Skeletal muscle satellite cell (primary cell): ENCODE data around the gene KLF16.

Experiments used
- H3K27me3 ChIP-seq: 2 replicates; pipeline ENCODE4 v1.7.0; 2013; ENCODE audit warnings: low read length; ENCODE audit not compliant: control insufficient read depth, insufficient read depth
- H3K36me3 ChIP-seq: 2 replicates; pipeline ENCODE4 v1.7.0; 2013; ENCODE audit warnings: mild to moderate bottlenecking, control low read depth, low read length; ENCODE audit not compliant: insufficient read depth
- H3K4me1 ChIP-seq: 2 replicates; pipeline ENCODE4 v1.7.0; 2013; ENCODE audit warnings: low read length; ENCODE audit not compliant: control insufficient read depth, insufficient read depth
- H3K4me2 ChIP-seq: 2 replicates; pipeline ENCODE4 v1.7.0; 2013; ENCODE audit warnings: mild to moderate bottlenecking, low read length
- H3K4me3 ChIP-seq: 2 replicates; pipeline ENCODE4 v1.7.0; 2013; ENCODE audit warnings: low read length
- H3K9ac ChIP-seq: 2 replicates; pipeline ENCODE4 v1.7.0; 2013; ENCODE audit warnings: mild to moderate bottlenecking, low read depth, low read length, moderate library complexity
- H3K9me3 ChIP-seq: replicated peaks from 2 replicates; pipeline ENCODE4 v1.7.0; 2013; ENCODE audit warnings: mild to moderate bottlenecking, control low read depth, low read length

The KLF16 gene

GRCh38 chr19:1843646-1844394 lies 19.6 kb downstream of the KLF16 start:
- no peaks in the 10 kb centered on the region for H3K27me3 ChIP-seq
- H3K9ac ChIP-seq = no peak overlapping the region
- peaks cover 23% of the 10 kb centered on the region for H3K36me3 ChIP-seq
- no peaks in the 10 kb centered on the region for H3K9me3 ChIP-seq
- peaks cover 21% of the 10 kb centered on the region for H3K4me1 ChIP-seq
- H3K4me3 ChIP-seq = no peak overlapping the region
- no peak overlapping the region for H3K4me2 ChIP-seq

GRCh38 chr19:1843116-1843515 lies 20.3 kb downstream of the KLF16 start:
- Histone ChIP-seq H3K27me3 (no peaks in the 10 kb centered on the region), H3K4me3 (no peak overlapping the region), H3K4me1 (peaks cover 21% of the 10 kb centered on the region), H3K9ac (no peak overlapping the region), H3K4me2 (no peak overlapping the region), H3K9me3 (no peaks in the 10 kb centered on the region), H3K36me3 (peaks cover 26% of the 10 kb centered on the region)

DNA sequence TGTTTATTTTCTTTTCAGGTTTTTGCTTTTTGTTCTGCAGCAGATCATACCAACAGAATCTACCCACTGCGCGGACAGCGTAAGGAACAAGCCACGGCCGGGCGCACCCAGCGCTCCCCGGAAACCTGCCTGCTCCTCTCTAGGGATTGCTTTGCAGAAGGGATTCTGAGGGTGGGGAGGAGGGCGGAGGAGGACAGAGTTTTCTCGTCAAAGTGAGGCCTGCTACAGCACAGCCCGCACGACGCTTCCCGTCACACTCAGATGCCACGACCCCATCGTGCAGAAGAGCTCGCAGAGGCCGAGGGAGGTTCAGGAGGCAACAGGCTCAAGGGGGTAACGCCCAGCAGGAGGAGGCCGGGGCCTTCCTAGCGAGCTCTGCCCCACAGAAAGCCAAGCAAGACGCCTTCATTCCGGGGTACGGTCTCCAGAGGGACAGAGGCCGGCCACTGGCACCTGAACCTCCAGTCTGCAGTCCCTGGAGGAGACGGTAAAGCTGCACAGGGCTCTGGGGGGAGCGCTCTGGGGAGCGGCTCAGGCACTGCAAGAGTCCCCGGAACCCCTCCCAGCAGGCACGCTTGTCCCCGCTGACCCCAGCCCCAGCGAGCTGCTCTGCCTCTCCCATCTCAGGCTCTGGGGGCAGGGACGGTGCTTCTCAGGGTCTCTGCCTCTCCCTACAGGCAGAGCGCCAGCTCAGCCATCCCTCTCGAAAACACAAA lies 22.0 kb downstream of the KLF16 start:
- peaks cover 30% of the 10 kb centered on the region for H3K36me3 ChIP-seq
- no peak overlapping the region for H3K4me3 ChIP-seq
- no peak overlapping the region for H3K4me2 ChIP-seq
- H3K9me3 ChIP-seq = no peaks in the 10 kb centered on the region
- no peak overlapping the region for H3K9ac ChIP-seq
- H3K4me1 ChIP-seq = peaks cover 17% of the 10 kb centered on the region
- H3K27me3 ChIP-seq = no peaks in the 10 kb centered on the region

GRCh38 chr19:1840541-1841115 lies 22.8 kb downstream of the KLF16 start:
- H3K36me3 ChIP-seq = peaks cover 27% of the 10 kb centered on the region
- H3K4me3 ChIP-seq = no peak overlapping the region
- H3K9me3 ChIP-seq = no peaks in the 10 kb centered on the region
- peaks cover 10% of the 10 kb centered on the region for H3K4me1 ChIP-seq
- no peaks in the 10 kb centered on the region for H3K27me3 ChIP-seq
- H3K4me2 ChIP-seq = no peak overlapping the region
- H3K9ac ChIP-seq = no peak overlapping the region

DNA sequence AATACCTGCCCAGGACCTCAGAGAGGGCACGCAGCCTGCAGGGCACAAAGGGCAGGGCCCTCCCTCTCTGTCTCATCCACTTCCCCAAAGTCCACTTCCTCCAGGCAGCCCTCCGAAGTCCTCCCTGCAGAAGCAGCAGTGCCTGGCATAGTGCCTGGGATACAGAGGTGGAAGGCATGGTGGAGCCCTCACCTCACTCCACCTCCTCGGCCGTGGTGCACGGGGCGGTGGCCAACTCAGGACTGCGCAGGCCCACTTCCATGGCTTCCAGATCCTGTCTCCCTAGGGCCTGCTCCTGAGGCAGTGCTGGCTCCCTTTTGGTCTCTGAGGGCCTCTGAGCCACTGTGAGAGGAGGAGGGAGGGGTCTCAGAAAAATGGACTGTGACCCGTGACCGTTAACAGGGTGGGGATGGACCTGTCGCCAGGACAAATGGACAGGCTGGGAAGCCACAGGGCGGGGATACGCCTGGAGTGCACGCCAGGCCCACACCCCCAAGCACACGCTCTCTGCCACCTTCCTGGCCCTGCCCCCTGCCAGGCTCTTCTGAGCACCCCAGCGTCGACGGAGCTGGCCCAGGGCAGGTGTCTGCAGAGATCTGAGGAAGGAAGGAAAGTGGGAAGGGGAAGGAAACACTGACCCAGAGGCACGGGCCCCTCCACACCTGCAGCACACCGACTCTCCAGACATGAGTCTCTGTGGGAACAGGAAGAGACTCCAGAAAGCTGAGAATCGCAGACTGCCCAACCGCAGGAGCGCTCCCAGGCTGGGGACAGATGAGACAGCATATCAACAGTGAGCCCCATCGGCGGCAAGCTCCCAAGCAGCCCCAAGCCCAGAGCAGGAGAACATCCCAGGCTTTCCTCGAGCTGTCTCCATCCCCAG lies 23.5 kb downstream of the KLF16 start:
- Histone ChIP-seq H3K27me3 (no peaks in the 10 kb centered on the region), H3K36me3 (peaks cover 20% of the 10 kb centered on the region), H3K4me3 (no peak overlapping the region), H3K9me3 (no peaks in the 10 kb centered on the region), H3K4me1 (peaks cover 10% of the 10 kb centered on the region), H3K9ac (no peak overlapping the region), H3K4me2 (no peak overlapping the region)

DNA sequence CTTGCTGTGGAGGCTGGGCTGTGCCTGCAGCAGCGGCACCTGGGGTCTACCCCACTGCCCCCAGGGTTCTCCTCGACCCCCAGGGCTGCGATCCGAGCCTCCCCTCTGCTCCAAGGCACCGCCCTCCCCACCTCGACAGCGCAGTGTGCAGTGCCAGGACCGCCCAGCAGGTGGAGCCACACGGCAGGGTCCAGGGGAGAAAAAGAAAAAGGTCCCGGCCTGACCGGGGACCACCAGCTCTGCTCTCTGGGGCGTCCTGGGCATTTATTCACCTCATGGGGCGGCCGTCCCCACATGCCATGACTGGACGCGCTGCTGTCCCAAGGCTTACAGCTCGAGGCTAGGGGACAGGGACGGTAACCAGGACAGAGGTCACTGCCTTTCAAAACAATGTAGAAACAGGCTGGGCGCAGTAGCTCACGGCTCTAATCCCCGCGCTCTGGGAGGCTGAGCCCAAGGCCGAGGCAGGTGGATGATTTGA lies 25.7 kb downstream of the KLF16 start:
- H3K36me3 ChIP-seq = peaks cover 12% of the 10 kb centered on the region
- H3K4me1 ChIP-seq = peaks cover 25% of the 10 kb centered on the region
- H3K9me3 ChIP-seq = no peaks in the 10 kb centered on the region
- no peaks in the 10 kb centered on the region for H3K27me3 ChIP-seq
- no peak overlapping the region for H3K4me3 ChIP-seq
- no peak overlapping the region for H3K9ac ChIP-seq
- H3K4me2 ChIP-seq = peak overlapping the region; percentile 32

GRCh38 chr19:1837222-1837565 lies 26.2 kb downstream of the KLF16 start:
- Histone ChIP-seq H3K27me3 (no peaks in the 10 kb centered on the region), H3K4me3 (no peak overlapping the region), H3K36me3 (peaks cover 12% of the 10 kb centered on the region), H3K9me3 (no peaks in the 10 kb centered on the region), H3K4me2 (no peak overlapping the region), H3K4me1 (peaks cover 25% of the 10 kb centered on the region), H3K9ac (no peak overlapping the region)

GRCh38 chr19:1836458-1837221 lies 26.7 kb downstream of the KLF16 start:
- H3K4me2 ChIP-seq = no peak overlapping the region
- peaks cover 25% of the 10 kb centered on the region for H3K4me1 ChIP-seq
- H3K36me3 ChIP-seq = peaks cover 12% of the 10 kb centered on the region
- no peaks in the 10 kb centered on the region for H3K9me3 ChIP-seq
- H3K4me3 ChIP-seq = no peak overlapping the region
- H3K27me3 ChIP-seq = no peaks in the 10 kb centered on the region
- H3K9ac ChIP-seq = no peak overlapping the region

GRCh38 chr19:1833540-1833939 lies 29.8 kb downstream of the KLF16 start:
- peak overlapping the region; percentile 3 for H3K4me3 ChIP-seq
- H3K36me3 ChIP-seq = peaks cover 19% of the 10 kb centered on the region
- peak overlapping the region; percentile 60 for H3K4me2 ChIP-seq
- peaks cover 25% of the 10 kb centered on the region for H3K4me1 ChIP-seq
- peak overlapping the region; percentile 49 for H3K9ac ChIP-seq
- no peaks in the 10 kb centered on the region for H3K27me3 ChIP-seq
- no peaks in the 10 kb centered on the region for H3K9me3 ChIP-seq

GRCh38 chr19:1832046-1832663 lies 31.2 kb downstream of the KLF16 start:
- no peaks in the 10 kb centered on the region for H3K9me3 ChIP-seq
- no peak overlapping the region for H3K4me2 ChIP-seq
- no peak overlapping the region for H3K9ac ChIP-seq
- H3K4me1 ChIP-seq = peaks cover 19% of the 10 kb centered on the region
- H3K27me3 ChIP-seq = no peaks in the 10 kb centered on the region
- H3K36me3 ChIP-seq = peaks cover 15% of the 10 kb centered on the region
- no peak overlapping the region for H3K4me3 ChIP-seq
